Duodenal mucosa (tissue), 2 donors: ENCODE measurements around the gene RAB9A.

Experiments used
- H3K27ac ChIP-seq: one replicate; pipeline ENCODE4 v1.7.0; 2013; ENCODE audit warnings: low read depth, low read length
- H3K27me3 ChIP-seq, 2 donors: one replicate each; pipeline ENCODE4 v1.7.0; 2013; ENCODE audit warnings: low read length in 2 of 2, control low read depth in 1 of 2; ENCODE audit not compliant: insufficient read depth in 2 of 2, control insufficient read depth in 1 of 2
- H3K36me3 ChIP-seq, 2 donors: one replicate each; pipeline ENCODE4 v1.7.0; 2013; ENCODE audit warnings: low read length in 2 of 2, control low read depth in 1 of 2; ENCODE audit not compliant: insufficient read depth in 2 of 2, control insufficient read depth in 1 of 2
- H3K4me1 ChIP-seq, 2 donors: one replicate each; pipeline ENCODE4 v1.7.0; 2013; ENCODE audit warnings: low read length in 2 of 2, control low read depth in 1 of 2; ENCODE audit not compliant: insufficient read depth in 2 of 2, control insufficient read depth in 1 of 2
- H3K4me3 ChIP-seq, 2 donors: one replicate each; pipeline ENCODE4 v1.7.0; 2013; ENCODE audit warnings: low read length in 2 of 2, low read depth in 1 of 2
- H3K9ac ChIP-seq, 2 donors: one replicate each; pipeline ENCODE4 v1.7.0; 2013; ENCODE audit warnings: low read length in 2 of 2, low read depth in 1 of 2
- H3K9me3 ChIP-seq, 2 donors: one replicate each; pipeline ENCODE4 v1.7.0; 2013; ENCODE audit warnings: low read length in 2 of 2, control low read depth in 1 of 2; ENCODE audit not compliant: control insufficient read depth in 1 of 2

Gene RAB9A

GRCh38 chrX:13697455-13697854 lies 8.5 kb downstream of the RAB9A start:
- no peak overlapping the region for H3K27ac ChIP-seq
- no peak overlapping the region for H3K4me3 ChIP-seq
- peaks cover 33 to 55% of the 10 kb centered on the region in 2 donors for H3K4me1 ChIP-seq

GRCh38 chrX:13697976-13698375 lies 9.0 kb downstream of the RAB9A start:
- no peaks in the 10 kb centered on the region for H3K36me3 ChIP-seq
- H3K4me1 ChIP-seq = peaks cover 28 to 53% of the 10 kb centered on the region in 2 donors
- H3K27me3 ChIP-seq = no peaks in the 10 kb centered on the region
- no peak overlapping the region for H3K9ac ChIP-seq
- H3K27ac ChIP-seq = no peak overlapping the region
- H3K9me3 ChIP-seq = no peaks in the 10 kb centered on the region
- no peak overlapping the region for H3K4me3 ChIP-seq

More at GRCh38 chrX:13697455-13697854, 8.5 kb downstream of the RAB9A start:
- H3K9me3 ChIP-seq = no peaks in the 10 kb centered on the region
- H3K27me3 ChIP-seq = no peaks in the 10 kb centered on the region
- no peaks in the 10 kb centered on the region for H3K36me3 ChIP-seq
- no peak overlapping the region for H3K9ac ChIP-seq

GRCh38 chrX:13698432-13698831 lies 9.5 kb downstream of the RAB9A start:
- no peaks in the 10 kb centered on the region for H3K9me3 ChIP-seq
- H3K4me3 ChIP-seq = no peak overlapping the region
- no peak overlapping the region for H3K9ac ChIP-seq
- no peaks in the 10 kb centered on the region for H3K27me3 ChIP-seq
- no peaks in the 10 kb centered on the region for H3K36me3 ChIP-seq
- H3K27ac ChIP-seq = no peak overlapping the region
- H3K4me1 ChIP-seq = peaks cover 26 to 48% of the 10 kb centered on the region in 2 donors

GRCh38 chrX:13699183-13699826 lies 10.4 kb downstream of the RAB9A start:
- no peak overlapping the region for H3K9ac ChIP-seq
- H3K4me1 ChIP-seq = peaks cover 26 to 40% of the 10 kb centered on the region in 2 donors
- no peak overlapping the region for H3K4me3 ChIP-seq
- no peaks in the 10 kb centered on the region for H3K9me3 ChIP-seq
- no peaks in the 10 kb centered on the region for H3K27me3 ChIP-seq
- H3K36me3 ChIP-seq = no peaks in the 10 kb centered on the region
- no peak overlapping the region for H3K27ac ChIP-seq

- Histone ChIP-seq H3K4me3 (no peak overlapping the region), H3K27ac (no peak overlapping the region), H3K4me1 (peaks cover 26 to 33% of the 10 kb centered on the region in 2 donors), H3K9me3 (no peaks in the 10 kb centered on the region), H3K36me3 (no peaks in the 10 kb centered on the region), H3K27me3 (no peaks in the 10 kb centered on the region), H3K9ac (no peak overlapping the region)
Measured at GRCh38 chrX:13700380-13700779, 11.5 kb downstream of the RAB9A start.

GRCh38 chrX:13702111-13702789 lies 13.3 kb downstream of the RAB9A start:
- peaks cover 22 to 30% of the 10 kb centered on the region in 2 donors for H3K4me1 ChIP-seq
- no peak overlapping the region for H3K4me3 ChIP-seq
- no peaks in the 10 kb centered on the region for H3K36me3 ChIP-seq
- no peaks in the 10 kb centered on the region for H3K27me3 ChIP-seq
- H3K9ac ChIP-seq = no peak overlapping the region
- H3K27ac ChIP-seq = no peak overlapping the region
- no peaks in the 10 kb centered on the region for H3K9me3 ChIP-seq

- Histone ChIP-seq H3K4me1 (peaks cover 22 to 23% of the 10 kb centered on the region in 2 donors), H3K9me3 (no peaks in the 10 kb centered on the region), H3K4me3 (no peak overlapping the region), H3K27me3 (no peaks in the 10 kb centered on the region), H3K36me3 (no peaks in the 10 kb centered on the region), H3K27ac (no peak overlapping the region), H3K9ac (no peak overlapping the region)
Measured at GRCh38 chrX:13703135-13703534, 14.2 kb downstream of the RAB9A start.

GRCh38 chrX:13703589-13703988 lies 14.7 kb downstream of the RAB9A start:
- Histone ChIP-seq H3K9me3 (no peaks in the 10 kb centered on the region), H3K4me3 (no peak overlapping the region), H3K27me3 (no peaks in the 10 kb centered on the region), H3K27ac (no peak overlapping the region), H3K36me3 (no peaks in the 10 kb centered on the region), H3K9ac (no peak overlapping the region), H3K4me1 (peaks cover 21 to 22% of the 10 kb centered on the region in 2 donors)

GRCh38 chrX:13711141-13711540 lies 22.2 kb downstream of the RAB9A start:
- Histone ChIP-seq H3K9me3 (no peaks in the 10 kb centered on the region), H3K9ac (no peak overlapping the region), H3K27ac (no peak overlapping the region), H3K4me1 (no peaks in the 10 kb centered on the region), H3K4me3 (no peak overlapping the region), H3K27me3 (no peaks in the 10 kb centered on the region), H3K36me3 (peaks cover 6 to 34% of the 10 kb centered on the region in 2 donors)

- Histone ChIP-seq H3K36me3 (peaks cover 8 to 34% of the 10 kb centered on the region in 2 donors), H3K9ac (no peak overlapping the region), H3K27me3 (no peaks in the 10 kb centered on the region), H3K4me3 (no peak overlapping the region), H3K4me1 (no peaks in the 10 kb centered on the region), H3K9me3 (no peaks in the 10 kb centered on the region), H3K27ac (no peak overlapping the region)
Measured at GRCh38 chrX:13716455-13716854, 27.5 kb downstream of the RAB9A start.
